HCT116 (cell line): ENCODE data around the gene AKT3.

Source experiments
- EZH2 ChIP-seq: fragments of 200-600 bp; sonication (generic); IDR thresholded peaks from 2 replicates; pipeline ENCODE4 v1.6.1; 2017; ENCODE audit warnings: antibody characterized with exemption, mixed run types
- EZH2phosphoT487 ChIP-seq: fragments of 200-600 bp; IDR thresholded peaks from 2 replicates; pipeline ENCODE4 v1.6.1; 2018; ENCODE audit warnings: antibody characterized with exemption, borderline replicate concordance
- JUND ChIP-seq: IDR thresholded peaks from 2 replicates; pipeline ENCODE4 v1.6.1; 2012
- POLR2A ChIP-seq: IDR thresholded peaks from 2 replicates; pipeline ENCODE4 v1.7.0; 2011; ENCODE audit warnings: borderline replicate concordance; ENCODE audit not compliant: insufficient read depth, insufficient read length; ENCODE audit errors: extremely low read depth
- POLR2AphosphoS5 ChIP-seq: IDR thresholded peaks from 2 replicates; pipeline ENCODE4 v1.6.1; 2011; ENCODE audit warnings: mild to moderate bottlenecking, low read depth, low read length, moderate library complexity
- RAD21 ChIP-seq: IDR thresholded peaks from 2 replicates; pipeline ENCODE4 v1.6.1; 2012; ENCODE audit warnings: low read depth, mild to moderate bottlenecking
- SIN3A ChIP-seq: IDR thresholded peaks from 2 replicates; pipeline ENCODE4 v1.6.1; 2012; ENCODE audit warnings: low read depth
- SP1 ChIP-seq: IDR thresholded peaks from 2 replicates; pipeline ENCODE4 v1.6.1; 2012; ENCODE audit warnings: low read depth
- SRF ChIP-seq: IDR thresholded peaks from 2 replicates; pipeline ENCODE4 v1.6.1; 2012; ENCODE audit warnings: low read depth
- YY1 ChIP-seq: IDR thresholded peaks from 2 replicates; pipeline ENCODE4 v1.6.1; 2011; ENCODE audit warnings: low read length, low read depth, moderate library complexity, mild to moderate bottlenecking; ENCODE audit not compliant: insufficient replicate concordance; ENCODE audit errors: extremely low read depth
- ZNF274 ChIP-seq: fragments of 200-500 bp; sonication (Bioruptor generic); IDR thresholded peaks from 2 replicates; pipeline ENCODE4 v1.6.1; 2014; ENCODE audit warnings: mild to moderate bottlenecking, low read depth, low read length, inconsistent platforms
- TF ChIP-seq, protein P1 (sequence below), 3 experiments: fragments of 200-600 bp in 1 of 3; sonication (generic) in 1 of 3; IDR thresholded peaks in 2 of 3; conservative IDR thresholded peaks in 1 of 3; 2 replicates each; pipeline ENCODE4 v1.5.1; 2012 to 2017; ENCODE audit warnings: low read depth in 2 of 3, low read length in 2 of 3, antibody characterized with exemption in 1 of 3, borderline replicate concordance in 1 of 3, control low read depth in 1 of 3, mild to moderate bottlenecking in 1 of 3, mixed read lengths in 1 of 3, mixed run types in 1 of 3, moderate library complexity in 1 of 3; ENCODE audit not compliant: insufficient read depth in 1 of 3
- TF ChIP-seq, protein P2 (sequence below): IDR thresholded peaks from 2 replicates; pipeline ENCODE4 v1.6.1; 2012; ENCODE audit warnings: low read depth
- TF ChIP-seq, protein P3 (sequence below): IDR thresholded peaks from 2 replicates; pipeline ENCODE4 v1.6.1; 2012

DNA sequence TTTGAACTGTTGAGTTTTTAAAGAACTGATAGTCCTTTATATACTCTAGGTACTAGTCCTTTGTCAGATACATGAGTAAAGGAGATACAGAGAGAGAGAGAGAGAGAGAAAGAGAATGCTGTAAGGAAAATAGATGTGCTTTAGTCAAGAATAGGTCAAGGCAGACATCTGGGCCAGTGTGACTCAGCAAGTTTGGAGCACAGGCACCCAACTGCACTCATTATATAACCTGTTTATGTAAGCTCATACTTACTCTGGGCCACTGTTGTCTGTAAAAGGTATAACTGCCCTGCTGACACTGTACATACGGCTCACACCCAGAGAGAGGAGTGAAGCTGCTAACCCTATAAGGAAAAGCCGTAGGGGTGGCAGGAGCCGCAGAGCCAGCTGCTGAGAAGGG lies 32.2 kb upstream of the AKT3 start:
- TF ChIP-seq, protein P1, sequence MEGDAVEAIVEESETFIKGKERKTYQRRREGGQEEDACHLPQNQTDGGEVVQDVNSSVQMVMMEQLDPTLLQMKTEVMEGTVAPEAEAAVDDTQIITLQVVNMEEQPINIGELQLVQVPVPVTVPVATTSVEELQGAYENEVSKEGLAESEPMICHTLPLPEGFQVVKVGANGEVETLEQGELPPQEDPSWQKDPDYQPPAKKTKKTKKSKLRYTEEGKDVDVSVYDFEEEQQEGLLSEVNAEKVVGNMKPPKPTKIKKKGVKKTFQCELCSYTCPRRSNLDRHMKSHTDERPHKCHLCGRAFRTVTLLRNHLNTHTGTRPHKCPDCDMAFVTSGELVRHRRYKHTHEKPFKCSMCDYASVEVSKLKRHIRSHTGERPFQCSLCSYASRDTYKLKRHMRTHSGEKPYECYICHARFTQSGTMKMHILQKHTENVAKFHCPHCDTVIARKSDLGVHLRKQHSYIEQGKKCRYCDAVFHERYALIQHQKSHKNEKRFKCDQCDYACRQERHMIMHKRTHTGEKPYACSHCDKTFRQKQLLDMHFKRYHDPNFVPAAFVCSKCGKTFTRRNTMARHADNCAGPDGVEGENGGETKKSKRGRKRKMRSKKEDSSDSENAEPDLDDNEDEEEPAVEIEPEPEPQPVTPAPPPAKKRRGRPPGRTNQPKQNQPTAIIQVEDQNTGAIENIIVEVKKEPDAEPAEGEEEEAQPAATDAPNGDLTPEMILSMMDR (IDR thresholded peaks at IDR 0.05 in 2 of 3, conservative IDR thresholded peaks at IDR 0.05 in 1 of 3; ENCODE audit: borderline replicate concordance in 1 of 3, insufficient read depth in 1 of 3, low read depth in 2 of 3, low read length in 2 of 3), result no peak
- no peak for TF ChIP-seq EZH2
- no peak for TF ChIP-seq SP1
- TF ChIP-seq, protein P2, sequence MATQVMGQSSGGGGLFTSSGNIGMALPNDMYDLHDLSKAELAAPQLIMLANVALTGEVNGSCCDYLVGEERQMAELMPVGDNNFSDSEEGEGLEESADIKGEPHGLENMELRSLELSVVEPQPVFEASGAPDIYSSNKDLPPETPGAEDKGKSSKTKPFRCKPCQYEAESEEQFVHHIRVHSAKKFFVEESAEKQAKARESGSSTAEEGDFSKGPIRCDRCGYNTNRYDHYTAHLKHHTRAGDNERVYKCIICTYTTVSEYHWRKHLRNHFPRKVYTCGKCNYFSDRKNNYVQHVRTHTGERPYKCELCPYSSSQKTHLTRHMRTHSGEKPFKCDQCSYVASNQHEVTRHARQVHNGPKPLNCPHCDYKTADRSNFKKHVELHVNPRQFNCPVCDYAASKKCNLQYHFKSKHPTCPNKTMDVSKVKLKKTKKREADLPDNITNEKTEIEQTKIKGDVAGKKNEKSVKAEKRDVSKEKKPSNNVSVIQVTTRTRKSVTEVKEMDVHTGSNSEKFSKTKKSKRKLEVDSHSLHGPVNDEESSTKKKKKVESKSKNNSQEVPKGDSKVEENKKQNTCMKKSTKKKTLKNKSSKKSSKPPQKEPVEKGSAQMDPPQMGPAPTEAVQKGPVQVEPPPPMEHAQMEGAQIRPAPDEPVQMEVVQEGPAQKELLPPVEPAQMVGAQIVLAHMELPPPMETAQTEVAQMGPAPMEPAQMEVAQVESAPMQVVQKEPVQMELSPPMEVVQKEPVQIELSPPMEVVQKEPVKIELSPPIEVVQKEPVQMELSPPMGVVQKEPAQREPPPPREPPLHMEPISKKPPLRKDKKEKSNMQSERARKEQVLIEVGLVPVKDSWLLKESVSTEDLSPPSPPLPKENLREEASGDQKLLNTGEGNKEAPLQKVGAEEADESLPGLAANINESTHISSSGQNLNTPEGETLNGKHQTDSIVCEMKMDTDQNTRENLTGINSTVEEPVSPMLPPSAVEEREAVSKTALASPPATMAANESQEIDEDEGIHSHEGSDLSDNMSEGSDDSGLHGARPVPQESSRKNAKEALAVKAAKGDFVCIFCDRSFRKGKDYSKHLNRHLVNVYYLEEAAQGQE, result no peak
- no peak for TF ChIP-seq POLR2AphosphoS5
- TF ChIP-seq EZH2phosphoT487, result no peak
- no peak for TF ChIP-seq JUND
- TF ChIP-seq, protein P3, sequence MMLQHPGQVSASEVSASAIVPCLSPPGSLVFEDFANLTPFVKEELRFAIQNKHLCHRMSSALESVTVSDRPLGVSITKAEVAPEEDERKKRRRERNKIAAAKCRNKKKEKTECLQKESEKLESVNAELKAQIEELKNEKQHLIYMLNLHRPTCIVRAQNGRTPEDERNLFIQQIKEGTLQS, result no peak
- TF ChIP-seq POLR2A, result no peak
- no peak for TF ChIP-seq ZNF274
- no peak for TF ChIP-seq SRF
- no peak for TF ChIP-seq SIN3A
- TF ChIP-seq RAD21, result no peak
- TF ChIP-seq YY1, result no peak
